GM12865 (cell line): ENCODE data around the gene HES5.
A peak's percentile ranks its signal among the peaks of the same experiment; 100 is the strongest.
"Not testable (repeated sequence)": the region's sequence is repeated elsewhere in the genome, so short reads cannot be mapped to it uniquely, and the experiment has no call there.

ENCODE experiments used
- DNase-seq: peaks from one replicate; pipeline ENCODE4 v3.0.0; 2010; ENCODE audit warnings: low read depth
- H3K4me3 ChIP-seq: 2 replicates; pipeline ENCODE4 v1.5.1; 2011; ENCODE audit warnings: mild to moderate bottlenecking, low read depth, low read length, control low read depth
- TF ChIP-seq, protein P1 (sequence below): IDR thresholded peaks from 2 replicates; pipeline ENCODE4 v1.5.1; 2011; ENCODE audit warnings: low read length, control low read depth, low read depth, inconsistent platforms; ENCODE audit not compliant: insufficient read depth; ENCODE audit errors: missing control alignments

The HES5 gene

DNA sequence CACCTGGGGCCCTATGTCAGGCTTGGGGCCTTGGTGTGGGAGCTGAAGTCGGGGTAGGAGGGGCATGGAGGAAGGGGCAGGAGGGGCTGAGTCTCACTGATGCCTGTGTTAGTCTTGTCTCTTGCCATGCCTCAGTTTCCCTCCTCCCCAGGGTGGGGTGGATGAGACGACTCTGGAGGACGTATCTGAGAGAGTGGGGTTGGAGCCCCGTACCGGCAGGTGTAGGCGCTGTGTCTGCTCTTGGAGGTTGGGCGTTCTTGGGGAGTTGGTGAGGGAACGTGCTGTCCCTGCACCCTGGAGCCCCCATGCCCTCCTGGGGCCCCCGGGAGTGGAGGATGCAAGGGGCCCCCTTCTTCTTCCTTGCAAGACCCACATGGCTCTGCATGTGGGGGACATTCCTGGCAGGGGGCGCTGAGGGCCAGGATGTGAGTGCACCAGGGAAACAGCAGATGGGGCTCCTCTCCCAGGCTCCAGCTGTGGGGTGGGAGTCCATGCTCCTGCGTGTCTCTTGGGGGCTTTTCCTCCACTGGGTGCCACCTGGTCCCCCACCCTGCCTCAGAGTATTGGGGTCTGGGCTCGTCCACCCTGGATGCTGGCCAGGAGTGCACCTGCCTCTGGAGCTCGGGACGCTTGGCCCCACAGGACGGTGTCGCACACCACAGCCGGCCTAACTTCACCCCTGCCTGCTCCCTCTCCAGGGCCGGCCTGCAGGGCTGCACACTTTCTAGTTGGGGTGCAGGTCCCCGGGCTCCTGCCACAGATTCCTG is 24.7 kb upstream of the HES5 start:
- peak overlapping the region; percentile 84 for H3K4me3 ChIP-seq
- TF ChIP-seq, protein P1, sequence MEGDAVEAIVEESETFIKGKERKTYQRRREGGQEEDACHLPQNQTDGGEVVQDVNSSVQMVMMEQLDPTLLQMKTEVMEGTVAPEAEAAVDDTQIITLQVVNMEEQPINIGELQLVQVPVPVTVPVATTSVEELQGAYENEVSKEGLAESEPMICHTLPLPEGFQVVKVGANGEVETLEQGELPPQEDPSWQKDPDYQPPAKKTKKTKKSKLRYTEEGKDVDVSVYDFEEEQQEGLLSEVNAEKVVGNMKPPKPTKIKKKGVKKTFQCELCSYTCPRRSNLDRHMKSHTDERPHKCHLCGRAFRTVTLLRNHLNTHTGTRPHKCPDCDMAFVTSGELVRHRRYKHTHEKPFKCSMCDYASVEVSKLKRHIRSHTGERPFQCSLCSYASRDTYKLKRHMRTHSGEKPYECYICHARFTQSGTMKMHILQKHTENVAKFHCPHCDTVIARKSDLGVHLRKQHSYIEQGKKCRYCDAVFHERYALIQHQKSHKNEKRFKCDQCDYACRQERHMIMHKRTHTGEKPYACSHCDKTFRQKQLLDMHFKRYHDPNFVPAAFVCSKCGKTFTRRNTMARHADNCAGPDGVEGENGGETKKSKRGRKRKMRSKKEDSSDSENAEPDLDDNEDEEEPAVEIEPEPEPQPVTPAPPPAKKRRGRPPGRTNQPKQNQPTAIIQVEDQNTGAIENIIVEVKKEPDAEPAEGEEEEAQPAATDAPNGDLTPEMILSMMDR: peak; percentile 76
- DNase-seq: peak; percentile 74

DNA sequence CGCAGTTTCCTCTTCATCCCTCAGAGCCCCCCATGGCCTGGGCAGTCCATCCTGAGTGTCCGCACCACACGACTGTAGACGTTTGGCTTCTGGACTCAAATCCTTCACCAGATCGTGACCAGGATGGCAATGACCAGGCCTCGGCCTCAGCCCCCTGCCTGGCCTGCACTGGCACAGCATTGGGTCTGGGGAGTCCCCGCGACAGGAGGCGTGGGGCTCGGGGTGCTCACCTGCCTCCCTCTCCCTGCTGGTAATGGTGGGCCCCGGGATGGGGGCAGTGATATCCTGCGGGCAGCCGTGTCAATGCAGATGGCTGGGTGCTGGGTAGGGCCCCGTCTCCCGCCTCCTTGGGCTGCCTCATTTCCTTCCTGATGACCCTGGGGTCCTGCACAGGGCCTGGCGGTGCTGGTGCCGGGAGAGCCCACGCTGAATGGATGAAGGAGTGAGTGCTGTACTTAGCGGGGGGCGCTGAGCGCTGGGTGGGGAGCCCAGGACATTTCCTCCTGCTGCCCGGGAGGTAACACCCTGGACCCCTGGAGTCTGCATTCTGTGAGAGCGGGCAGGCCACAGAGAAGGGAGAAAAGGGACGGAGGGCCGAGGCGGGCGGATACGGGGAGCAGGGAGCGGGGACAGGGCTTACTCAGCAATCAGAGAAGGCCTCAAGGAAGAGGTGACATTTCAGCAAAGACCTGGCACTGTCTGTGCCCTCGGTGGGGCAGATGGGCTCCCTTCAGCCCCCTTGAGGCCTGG is 24.0 kb upstream of the HES5 start:
- TF ChIP-seq, protein P1: no peak
- DNase-seq: no peak
- no peak overlapping the region for H3K4me3 ChIP-seq

DNA sequence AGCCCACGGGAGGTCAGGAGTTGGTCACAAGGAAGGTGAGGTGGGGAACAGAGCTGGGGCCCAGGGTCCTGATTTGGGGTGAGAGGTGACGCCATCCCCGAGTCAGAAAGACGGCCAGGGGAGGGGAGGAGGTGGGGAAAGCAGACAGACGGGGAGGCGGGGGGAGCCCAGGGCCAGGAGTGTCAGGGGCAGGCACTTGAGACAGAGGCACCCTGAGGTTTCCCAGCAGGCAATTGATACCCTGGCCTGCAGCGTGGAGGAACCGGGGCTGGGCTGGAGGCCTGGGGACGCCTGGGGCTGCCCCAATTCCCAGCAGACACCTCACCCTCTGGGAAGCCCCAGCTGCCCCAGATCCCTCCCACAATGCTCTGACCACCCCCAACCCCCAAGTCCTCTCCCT is 23.0 kb upstream of the HES5 start:
- DNase-seq: peak; percentile 24

DNA sequence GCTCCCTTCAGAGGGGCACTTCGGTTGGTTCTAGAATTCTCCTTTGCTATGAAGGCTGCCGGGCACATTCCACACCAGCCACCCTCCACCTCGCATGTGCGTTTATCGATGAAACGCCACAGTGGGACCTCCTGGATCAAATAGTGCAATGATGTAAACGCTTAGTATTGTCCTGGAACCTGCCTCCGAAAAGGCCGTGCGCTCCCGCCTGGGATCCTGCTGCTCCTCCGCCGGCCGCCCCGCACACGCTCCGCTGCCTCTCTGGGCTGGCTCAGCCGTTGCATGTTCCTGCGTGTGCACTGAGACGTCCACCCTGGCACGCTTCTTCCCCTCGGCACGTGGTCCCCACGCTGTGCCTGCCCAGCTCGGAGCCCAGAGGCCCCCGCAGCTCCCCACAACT is 22.1 kb upstream of the HES5 start:
- no peak overlapping the region for H3K4me3 ChIP-seq
- TF ChIP-seq, protein P1: no peak
- DNase-seq: no peak

More for the DNA sequence above, 23.0 kb upstream of the HES5 start:
- H3K4me3 ChIP-seq: not testable (repeated sequence)

DNA sequence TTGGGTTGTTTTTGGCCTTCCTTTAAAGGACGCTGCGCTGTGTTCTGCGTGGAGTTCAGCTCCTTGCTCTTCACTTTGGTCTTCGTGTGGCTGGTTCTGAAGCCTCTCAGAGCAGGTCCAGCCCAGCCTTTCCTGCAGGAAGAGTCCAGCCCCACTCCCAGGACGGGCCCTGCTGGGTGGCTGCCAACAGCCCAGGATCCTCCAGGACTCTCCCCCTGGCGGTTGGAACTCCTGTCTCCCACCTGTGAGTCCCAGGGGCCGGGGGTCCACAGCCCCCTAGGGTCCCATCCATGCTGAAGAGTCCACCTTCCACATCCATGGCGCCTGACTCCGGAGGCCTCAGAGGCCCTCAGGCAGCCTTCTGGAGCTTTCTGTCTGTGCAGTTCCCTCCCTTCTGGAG is 21.5 kb upstream of the HES5 start:
- not testable (repeated sequence) for H3K4me3 ChIP-seq, DNase-seq

DNA sequence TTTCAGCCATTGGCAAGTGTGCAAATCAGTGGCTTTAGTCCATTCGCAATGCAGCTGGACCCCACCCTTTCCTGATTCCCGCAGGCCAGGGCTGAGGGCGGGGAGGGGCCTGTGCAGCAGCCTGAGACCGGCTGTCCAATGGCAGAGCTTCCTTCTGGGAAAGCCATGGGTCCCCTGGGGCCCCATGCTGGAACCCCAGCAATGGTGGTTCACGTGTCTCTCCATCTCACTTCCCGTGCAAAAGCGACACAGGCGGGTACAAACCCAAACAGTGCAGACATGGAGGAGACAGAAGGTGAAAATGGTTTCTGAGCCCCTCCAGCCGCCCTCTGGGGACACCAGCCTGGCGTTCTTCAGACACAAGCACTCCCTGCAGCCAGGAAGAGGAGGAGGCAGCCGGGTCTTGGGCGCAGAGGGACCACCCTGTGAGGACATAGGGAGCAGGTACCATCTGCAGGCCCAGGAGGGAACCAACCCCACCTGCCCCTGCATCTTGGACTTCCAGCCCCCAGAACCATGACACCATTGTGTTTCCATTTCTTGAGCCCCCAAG is 20.3 kb upstream of the HES5 start:
- DNase-seq: peak; percentile 66
- peak overlapping the region; percentile 81 for H3K4me3 ChIP-seq

DNA sequence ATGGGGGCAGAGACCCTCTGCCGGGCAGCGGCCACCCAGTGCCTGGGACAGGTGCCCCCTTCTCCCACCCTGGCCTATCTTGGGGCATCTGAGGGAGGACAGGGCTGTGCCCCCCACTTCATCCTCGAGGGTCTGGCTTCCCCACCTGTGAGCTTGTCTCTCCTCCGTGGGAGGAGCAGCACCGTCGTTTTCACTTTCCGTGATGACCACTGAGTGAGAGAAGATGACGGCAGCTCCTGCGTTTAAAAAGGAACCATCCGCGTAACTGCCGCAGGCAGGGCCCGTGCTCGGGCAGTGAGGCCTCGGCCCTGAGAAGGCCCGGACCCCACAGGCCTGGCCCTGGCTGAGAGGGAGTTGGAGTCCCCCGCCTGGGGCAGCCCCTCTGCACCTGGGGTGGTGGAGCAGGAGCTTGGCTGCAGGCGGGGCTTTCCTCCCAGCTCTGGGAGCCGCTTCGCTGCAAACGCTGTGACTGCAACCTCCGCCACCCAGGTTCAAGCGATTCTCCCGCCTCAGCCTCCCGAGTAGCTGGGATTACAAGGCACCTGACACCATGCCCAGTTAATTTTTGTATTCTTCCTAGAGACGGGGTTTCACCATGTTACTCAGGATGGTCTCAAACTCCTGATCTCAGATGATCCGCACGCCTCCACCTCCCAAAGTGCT is 19.4 kb upstream of the HES5 start:
- peak overlapping the region; percentile 81 for H3K4me3 ChIP-seq
- DNase-seq: peak; percentile 70

DNA sequence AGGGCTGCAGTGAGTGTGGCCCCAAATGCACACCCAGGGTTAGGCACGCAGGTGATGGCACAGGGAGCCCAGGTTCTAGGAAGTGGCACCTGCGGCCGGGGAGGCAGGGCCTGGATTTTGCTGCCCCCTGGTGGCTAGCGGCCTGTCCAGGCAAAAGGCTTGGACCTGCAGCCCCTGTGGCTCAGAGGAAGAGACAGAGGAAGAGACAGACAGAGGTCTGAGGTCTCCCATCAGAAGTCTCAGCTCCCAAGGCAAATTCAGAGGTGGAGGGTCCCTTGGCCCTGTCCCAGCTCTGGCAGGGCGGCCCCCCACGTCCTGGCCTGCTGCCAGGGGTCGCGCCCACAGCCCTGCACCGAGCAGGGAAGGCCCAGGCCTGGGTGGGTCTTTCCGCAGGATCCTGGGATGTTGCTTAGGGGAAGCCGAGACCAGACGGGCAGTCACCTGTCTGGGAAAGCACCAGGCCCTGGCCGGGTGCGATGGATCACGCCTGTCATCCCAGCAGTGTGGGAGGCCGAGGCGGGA is 18.1 kb upstream of the HES5 start:
- TF ChIP-seq, protein P1: peak; percentile 93
- peak overlapping the region; percentile 81 for H3K4me3 ChIP-seq
- peak; percentile 92 for DNase-seq
